ENCODE data around the gene RIPPLY3. TPM values are rescaled to one million over a fixed set of nuclear protein-coding genes. Genes with fewer than 3 reads are reported as not detected.

RIPPLY3 gene
- total and polyA plus RNA-seq, 7 donors = 0.12 TPM; not detected in 6

DNA sequence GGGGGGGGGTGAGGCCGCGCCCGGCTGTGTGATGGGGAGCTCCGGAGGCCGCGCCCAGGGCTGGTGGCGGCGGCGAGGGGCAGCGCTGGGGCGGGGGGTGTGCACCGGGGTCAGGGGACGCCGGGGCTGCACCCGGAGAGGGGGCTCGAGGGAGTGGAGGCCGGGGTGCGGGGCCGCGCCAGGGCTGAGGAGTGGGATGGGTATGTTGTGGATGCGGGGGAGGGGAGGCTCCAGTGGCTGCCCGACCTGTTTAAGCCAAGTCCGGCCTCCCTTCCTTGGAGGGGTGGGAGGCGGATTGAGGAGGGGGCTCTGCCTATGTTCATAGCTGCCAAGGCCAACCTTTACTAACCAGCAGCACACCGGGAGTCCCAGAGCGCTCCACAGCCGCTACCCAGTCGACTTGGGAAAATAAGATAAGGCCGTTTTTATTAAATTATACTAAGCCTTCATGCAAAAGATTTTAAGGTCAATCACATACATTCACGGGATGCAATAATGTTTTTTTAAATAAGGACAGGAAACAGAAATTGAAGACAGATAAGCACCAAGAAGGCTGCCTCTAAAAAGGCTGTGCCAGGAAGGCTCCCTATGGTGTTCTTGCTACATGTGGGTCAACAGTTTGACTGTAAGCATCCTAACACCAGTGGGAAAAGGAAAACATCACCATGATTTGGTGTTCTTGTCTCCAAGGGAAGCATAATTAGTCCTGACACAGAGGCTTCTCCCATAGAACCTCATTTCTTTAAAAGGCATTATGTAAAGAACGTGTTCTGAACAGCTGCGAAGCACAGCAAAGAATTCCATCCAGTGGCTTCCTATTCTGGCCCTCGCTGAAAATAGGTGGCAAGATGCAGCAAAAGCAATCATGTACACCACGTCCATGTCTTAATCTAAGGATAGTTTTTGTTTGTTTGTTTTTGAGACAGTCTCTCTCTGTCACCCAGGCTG lies 39.4 kb upstream of the RIPPLY3 start:
- Histone ChIP-seq H3K36me3 (no peaks in the 10 kb centered on the region), H3K4me1 (peaks cover 0 to 20% (median 5%) of the 10 kb centered on the region in 4 donors), H3K9me3 (no peaks in the 10 kb centered on the region), H3K27me3 (no peaks in the 10 kb centered on the region), H3K4me3 (peak overlapping the region; percentile 68 to 85 (median 77)), H3K27ac (peak overlapping the region; percentile 78 to 87 (median 84))
- TF ChIP-seq POLR2AphosphoS5 (IDR thresholded peaks at IDR 0.05) (no peak), CTCF (IDR thresholded peaks at IDR 0.05) (no peak), POLR2A (IDR thresholded peaks at IDR 0.05) (no peak), EP300 (IDR thresholded peaks at IDR 0.05) (no peak)
- WGBS, 2 donors = 15 to 19% methylated on average over 34 of the region's 34 CpGs
- no peak for DNase-seq
- intact Hi-C loops (cut with DNase I) = loop anchor here (1.0 to 5.0 kb wide), 2 partner anchors 23 to 105 kb away; partner anchors contain the start of genes PIGP and TTC3

DNA sequence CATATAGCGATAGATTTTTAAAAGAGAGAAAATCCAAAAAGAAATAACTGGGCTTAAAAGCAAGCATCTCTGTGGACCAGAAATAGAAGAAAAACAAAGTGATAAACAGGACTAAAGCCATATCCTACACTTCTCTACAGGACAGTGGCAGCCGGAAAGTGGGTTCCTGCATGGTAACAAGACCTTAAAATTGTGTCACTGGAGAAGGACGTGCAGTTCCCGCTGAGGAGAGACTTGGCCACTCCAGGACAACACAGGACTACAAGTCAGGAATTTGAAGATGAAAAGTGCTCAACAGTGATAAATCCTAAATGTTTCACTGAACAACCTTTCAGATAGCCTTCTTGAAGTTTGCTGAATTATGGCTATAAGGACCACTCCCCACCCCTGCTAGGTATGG lies 38.1 kb upstream of the RIPPLY3 start:
- Histone ChIP-seq H3K27ac (no peak overlapping the region), H3K9me3 (no peaks in the 10 kb centered on the region), H3K36me3 (no peaks in the 10 kb centered on the region), H3K27me3 (no peaks in the 10 kb centered on the region), H3K4me3 (no peak overlapping the region), H3K4me1 (peaks cover 0 to 20% (median 5%) of the 10 kb centered on the region in 4 donors)
- no peak for TF ChIP-seq CTCF (IDR thresholded peaks at IDR 0.05)
- no peak for TF ChIP-seq POLR2A (IDR thresholded peaks at IDR 0.05)
- TF ChIP-seq EP300 (IDR thresholded peaks at IDR 0.05) = no peak
- no peak for TF ChIP-seq POLR2AphosphoS5 (IDR thresholded peaks at IDR 0.05)
- 82 to 97% methylated on average over 4 of the region's 4 CpGs for WGBS, 2 donors
- no peak for DNase-seq
- intact Hi-C loops (cut with DNase I) = loop anchor here (5.0 kb wide), 1 partner anchor 104 kb away; the partner anchor contains the start of genes PIGP and TTC3

GRCh38 chr21:36968976-36969375 lies 37.5 kb upstream of the RIPPLY3 start:
- Histone ChIP-seq H3K9me3 (no peaks in the 10 kb centered on the region), H3K36me3 (no peaks in the 10 kb centered on the region), H3K27me3 (no peaks in the 10 kb centered on the region), H3K4me3 (no peak overlapping the region), H3K4me1 (peaks cover 0 to 20% (median 5%) of the 10 kb centered on the region in 4 donors), H3K27ac (no peak overlapping the region)
- no peak for TF ChIP-seq POLR2AphosphoS5 (IDR thresholded peaks at IDR 0.05)
- TF ChIP-seq POLR2A (IDR thresholded peaks at IDR 0.05) = no peak
- no peak for TF ChIP-seq CTCF (IDR thresholded peaks at IDR 0.05)
- no peak for TF ChIP-seq EP300 (IDR thresholded peaks at IDR 0.05)
- WGBS, 2 donors = 76 to 92% methylated on average over 1 of the region's 1 CpG
- no peak for DNase-seq
- intact Hi-C loops (cut with DNase I) = loop anchor here (5.0 kb wide), 1 partner anchor 103 kb away; the partner anchor contains the start of genes PIGP and TTC3

DNA sequence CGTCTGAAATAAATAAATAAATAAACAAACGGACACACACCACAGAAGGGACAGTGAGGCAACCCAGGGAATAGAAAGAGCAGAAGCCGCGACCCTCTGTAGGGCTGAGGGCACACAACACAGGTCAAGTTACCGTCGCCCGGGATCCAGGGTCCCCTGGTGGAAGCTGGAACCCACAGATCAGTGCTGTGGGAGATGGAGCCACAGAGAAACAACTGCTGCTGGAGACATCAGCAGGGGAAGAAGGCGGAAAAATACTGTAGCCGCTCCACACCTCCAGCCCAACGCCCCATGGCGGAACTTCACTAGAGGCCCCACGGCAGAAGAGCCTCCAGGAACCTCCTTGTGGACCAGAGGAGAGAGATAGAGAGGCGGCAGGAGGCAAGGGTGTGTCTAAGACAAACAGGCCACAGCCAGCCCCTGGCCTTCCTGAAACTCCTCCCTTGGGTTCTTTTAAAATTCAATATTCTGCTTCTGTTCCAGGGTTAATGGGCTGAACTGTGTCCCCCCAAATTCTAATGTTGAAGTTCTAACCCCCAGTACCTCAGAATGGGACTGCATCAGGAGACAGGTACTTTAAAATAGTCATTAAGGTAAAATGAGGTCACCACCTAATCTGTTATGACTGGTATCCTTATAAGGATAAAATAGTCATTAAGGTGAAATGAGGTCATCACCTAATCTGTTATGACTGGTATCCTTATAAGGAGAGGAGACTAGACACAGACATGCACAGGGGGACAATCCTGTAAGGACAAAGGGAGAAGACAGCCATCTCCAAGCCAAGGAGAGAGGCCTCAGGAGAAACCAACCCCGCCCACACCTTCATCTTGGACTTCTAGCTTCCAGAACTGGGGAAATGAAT lies 32.3 kb upstream of the RIPPLY3 start:
- no peaks in the 10 kb centered on the region for H3K36me3 ChIP-seq
- DNase-seq = no peak

More for the DNA sequence above, 32.3 kb upstream of the RIPPLY3 start:
- intact Hi-C loops (cut with DNase I) = no loop called here
- H3K4me3 ChIP-seq = no peak overlapping the region
- H3K27me3 ChIP-seq = no peaks in the 10 kb centered on the region
- no peak for TF ChIP-seq EP300 (IDR thresholded peaks at IDR 0.05)
- no peak for TF ChIP-seq POLR2A (IDR thresholded peaks at IDR 0.05)
- TF ChIP-seq POLR2AphosphoS5 (IDR thresholded peaks at IDR 0.05) = no peak
- no peak for TF ChIP-seq CTCF (IDR thresholded peaks at IDR 0.05)
- WGBS, 2 donors = 81 to 87% methylated on average over 14 of the region's 14 CpGs
- H3K4me1 ChIP-seq = no peaks in the 10 kb centered on the region
- no peaks in the 10 kb centered on the region for H3K9me3 ChIP-seq
- no peak overlapping the region for H3K27ac ChIP-seq
